DOHH2 (cell line): Measurements from ENCODE around the gene PCAT7.

Experiments
- H3F3A ChIP-seq: fragments of 200-600 bp; sonication (generic), shearing (Covaris generic); 2 replicates; pipeline ENCODE4 v1.6.0; 2016; ENCODE audit warnings: antibody characterized with exemption, mild to moderate bottlenecking; ENCODE audit not compliant: control insufficient read depth, insufficient read depth
- H3K27ac ChIP-seq: fragments of 200-600 bp; sonication (generic); 2 replicates; pipeline ENCODE4 v1.5.1; 2014; ENCODE audit warnings: low read depth, mild to moderate bottlenecking, low read length, moderate library complexity
- H3K27me3 ChIP-seq: fragments of 200-600 bp; sonication (generic); 2 replicates; pipeline ENCODE4 v1.6.1; 2014; ENCODE audit warnings: mild to moderate bottlenecking, low read length, mixed read lengths; ENCODE audit not compliant: control insufficient read depth
- H3K36me3 ChIP-seq: fragments of 200-600 bp; sonication (generic); 2 replicates; pipeline ENCODE4 v1.6.1; 2014; ENCODE audit warnings: mild to moderate bottlenecking, low read length, moderate library complexity, mixed read lengths; ENCODE audit not compliant: control insufficient read depth
- H3K4me1 ChIP-seq: fragments of 200-600 bp; sonication (generic); 2 replicates; pipeline ENCODE4 v1.6.1; 2014; ENCODE audit warnings: mild to moderate bottlenecking, low read length, mixed read lengths; ENCODE audit not compliant: control insufficient read depth
- H3K4me2 ChIP-seq: fragments of 200-600 bp; sonication (generic); 2 replicates; pipeline ENCODE4 v1.6.0; 2014; ENCODE audit warnings: mild to moderate bottlenecking, low read length, moderate library complexity
- H3K4me3 ChIP-seq: fragments of 200-600 bp; sonication (generic); 2 replicates; pipeline ENCODE4 v1.5.1; 2014; ENCODE audit warnings: mild to moderate bottlenecking, low read length, mixed read lengths
- H3K79me2 ChIP-seq: fragments of 200-600 bp; sonication (generic); 2 replicates; pipeline ENCODE4 v1.6.1; 2014; ENCODE audit warnings: mild to moderate bottlenecking, low read length, mixed read lengths; ENCODE audit not compliant: control insufficient read depth
- H3K9me2 ChIP-seq: fragments of 200-600 bp; sonication (generic); replicated peaks from 2 replicates; pipeline ENCODE4 v1.6.1; 2014; ENCODE audit warnings: mild to moderate bottlenecking, low read length, mixed read lengths; ENCODE audit not compliant: control insufficient read depth
- H3K9me3 ChIP-seq: fragments of 200-600 bp; sonication (generic); 2 replicates; pipeline ENCODE4 v1.6.1; 2014; ENCODE audit warnings: antibody characterized with exemption, low read length, mixed read lengths; ENCODE audit not compliant: control insufficient read depth, insufficient read depth
- H4K20me1 ChIP-seq: fragments of 200-600 bp; sonication (generic); 2 replicates; pipeline ENCODE4 v1.6.0; 2014; ENCODE audit warnings: low read depth, mild to moderate bottlenecking, antibody characterized with exemption, low read length, moderate library complexity; ENCODE audit not compliant: control insufficient read depth, insufficient read depth
- EZH2phosphoT487 ChIP-seq: fragments of 200-600 bp; sonication (generic); IDR thresholded peaks from 2 replicates; pipeline ENCODE4 v1.6.1; 2017; ENCODE audit warnings: borderline replicate concordance, mild to moderate bottlenecking, antibody characterized with exemption, low read length, moderate library complexity, mixed read lengths
- TF ChIP-seq, protein P1 (sequence below): fragments of 200-600 bp; sonication (generic); IDR thresholded peaks from one replicate; pipeline ENCODE4 v1.5.1; 2014; ENCODE audit warnings: antibody characterized with exemption, mild to moderate bottlenecking, low read depth, low read length; ENCODE audit not compliant: poor library complexity, severe bottlenecking

Gene PCAT7

DNA sequence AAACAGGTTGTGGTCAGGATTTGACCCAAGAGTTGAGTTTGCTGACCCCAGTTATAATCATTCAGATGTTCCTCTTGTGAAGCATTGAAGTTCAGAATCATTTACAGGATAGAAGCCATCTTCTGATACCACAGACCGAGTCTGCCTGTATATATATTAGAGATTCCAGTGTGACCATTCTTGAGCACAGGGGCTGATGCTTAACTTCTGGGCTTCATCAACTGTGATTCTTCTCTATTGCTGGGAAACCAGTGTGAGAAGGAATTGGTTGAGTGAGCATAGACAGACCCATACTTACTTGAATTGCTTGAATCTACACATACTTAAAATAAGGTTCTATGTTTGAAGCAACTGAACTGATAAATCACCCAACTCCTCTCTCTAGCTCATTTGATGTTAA lies 27.9 kb upstream of the PCAT7 start:
- H3K79me2 ChIP-seq, result no peaks in the 10 kb centered on the region
- peaks cover 58% of the 10 kb centered on the region for H3K4me1 ChIP-seq
- H3K27me3 ChIP-seq, result 0 out of 2 replicates have a peak, but pooled peaks cover 3% of the 10 kb centered on the region
- no peaks in the 10 kb centered on the region for H3K36me3 ChIP-seq
- H3K4me3 ChIP-seq, result peak overlapping the region; percentile 38
- H3K9me2 ChIP-seq, result no peaks in the 10 kb centered on the region
- no peaks in the 10 kb centered on the region for H3K9me3 ChIP-seq
- TF ChIP-seq, protein P1, sequence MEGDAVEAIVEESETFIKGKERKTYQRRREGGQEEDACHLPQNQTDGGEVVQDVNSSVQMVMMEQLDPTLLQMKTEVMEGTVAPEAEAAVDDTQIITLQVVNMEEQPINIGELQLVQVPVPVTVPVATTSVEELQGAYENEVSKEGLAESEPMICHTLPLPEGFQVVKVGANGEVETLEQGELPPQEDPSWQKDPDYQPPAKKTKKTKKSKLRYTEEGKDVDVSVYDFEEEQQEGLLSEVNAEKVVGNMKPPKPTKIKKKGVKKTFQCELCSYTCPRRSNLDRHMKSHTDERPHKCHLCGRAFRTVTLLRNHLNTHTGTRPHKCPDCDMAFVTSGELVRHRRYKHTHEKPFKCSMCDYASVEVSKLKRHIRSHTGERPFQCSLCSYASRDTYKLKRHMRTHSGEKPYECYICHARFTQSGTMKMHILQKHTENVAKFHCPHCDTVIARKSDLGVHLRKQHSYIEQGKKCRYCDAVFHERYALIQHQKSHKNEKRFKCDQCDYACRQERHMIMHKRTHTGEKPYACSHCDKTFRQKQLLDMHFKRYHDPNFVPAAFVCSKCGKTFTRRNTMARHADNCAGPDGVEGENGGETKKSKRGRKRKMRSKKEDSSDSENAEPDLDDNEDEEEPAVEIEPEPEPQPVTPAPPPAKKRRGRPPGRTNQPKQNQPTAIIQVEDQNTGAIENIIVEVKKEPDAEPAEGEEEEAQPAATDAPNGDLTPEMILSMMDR, result no peak
- TF ChIP-seq EZH2phosphoT487, result no peak
- peak overlapping the region; percentile 89 for H3K27ac ChIP-seq
- peaks cover 4% of the 10 kb centered on the region; the same call in 1 of the 2 replicates for H3F3A ChIP-seq
- H3K4me2 ChIP-seq, result peak overlapping the region; percentile 37
- H4K20me1 ChIP-seq, result no peaks in the 10 kb centered on the region

DNA sequence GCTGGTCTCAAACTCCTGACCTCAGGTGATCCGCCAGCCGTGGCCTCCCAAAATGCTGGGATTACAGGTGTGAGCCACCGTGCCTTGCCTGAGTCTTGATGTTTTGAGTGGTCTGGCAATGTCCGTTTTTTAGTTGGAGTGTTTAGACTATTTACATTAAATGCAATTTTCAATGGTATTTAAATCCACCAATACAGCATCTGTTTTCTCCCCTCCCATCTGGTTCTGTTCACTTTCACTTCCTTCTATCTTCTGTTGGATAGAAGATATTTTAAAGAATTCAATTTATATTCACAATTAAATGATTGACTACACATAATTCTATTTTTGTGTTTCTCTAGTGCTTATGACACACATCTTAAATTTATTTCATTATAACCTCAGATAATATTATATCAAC lies 26.0 kb upstream of the PCAT7 start:
- peak overlapping the region; percentile 30; the same call in 1 of the 2 replicates for H3K4me2 ChIP-seq
- H3K79me2 ChIP-seq, result no peaks in the 10 kb centered on the region
- H3K9me2 ChIP-seq, result no peaks in the 10 kb centered on the region
- H3K27me3 ChIP-seq, result 0 out of 2 replicates have a peak, but pooled peaks cover 3% of the 10 kb centered on the region
- peaks cover 4% of the 10 kb centered on the region; the same call in 1 of the 2 replicates for H3F3A ChIP-seq
- no peaks in the 10 kb centered on the region for H3K9me3 ChIP-seq
- H3K36me3 ChIP-seq, result no peaks in the 10 kb centered on the region
- H3K27ac ChIP-seq, result peak overlapping the region; percentile 89
- H3K4me1 ChIP-seq, result peaks cover 49% of the 10 kb centered on the region
- TF ChIP-seq EZH2phosphoT487, result no peak
- TF ChIP-seq, protein P1, result no peak
- no peaks in the 10 kb centered on the region for H4K20me1 ChIP-seq
- H3K4me3 ChIP-seq, result no peak overlapping the region

DNA sequence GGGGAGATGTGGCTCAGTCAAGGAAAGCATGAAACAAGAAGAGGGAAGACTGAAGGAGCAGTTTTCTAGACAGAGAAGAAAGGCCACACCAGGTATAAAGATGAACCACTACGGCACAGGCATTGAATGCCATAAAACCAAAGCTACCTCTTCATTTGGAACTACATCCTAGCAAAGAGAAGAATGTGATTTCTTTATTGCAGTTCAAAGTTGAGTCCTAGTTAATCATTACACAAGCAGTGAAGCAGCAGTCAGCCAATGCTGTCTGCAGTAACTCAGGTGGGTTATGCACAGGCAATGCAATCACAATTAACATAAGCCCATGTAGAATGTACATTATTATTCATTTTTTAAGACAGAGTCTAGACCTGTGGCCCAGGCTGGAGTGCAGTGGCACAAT lies 21.7 kb upstream of the PCAT7 start:
- H3K4me2 ChIP-seq, result no peak overlapping the region
- no peaks in the 10 kb centered on the region for H3K27me3 ChIP-seq
- H3K27ac ChIP-seq, result no peak overlapping the region
- no peaks in the 10 kb centered on the region for H3K79me2 ChIP-seq
- H3K4me1 ChIP-seq, result peaks cover 37% of the 10 kb centered on the region
- no peak overlapping the region for H3K4me3 ChIP-seq
- H3K9me2 ChIP-seq, result no peaks in the 10 kb centered on the region
- H3K9me3 ChIP-seq, result no peaks in the 10 kb centered on the region
- H3K36me3 ChIP-seq, result no peaks in the 10 kb centered on the region
- H3F3A ChIP-seq, result no peaks in the 10 kb centered on the region
- TF ChIP-seq EZH2phosphoT487, result no peak
- TF ChIP-seq, protein P1, result no peak
- H4K20me1 ChIP-seq, result no peaks in the 10 kb centered on the region
